GM18498 (cell line): ENCODE results near the gene GNMT.

Experiments used
- ATAC-seq: cut with Tn5 transposase; IDR thresholded peaks from one replicate; pipeline ENCODE4 v1.9.1; 2021; ENCODE audit warnings: mild to moderate bottlenecking, moderate library complexity; ENCODE audit not compliant: unreplicated experiment

Gene GNMT

DNA sequence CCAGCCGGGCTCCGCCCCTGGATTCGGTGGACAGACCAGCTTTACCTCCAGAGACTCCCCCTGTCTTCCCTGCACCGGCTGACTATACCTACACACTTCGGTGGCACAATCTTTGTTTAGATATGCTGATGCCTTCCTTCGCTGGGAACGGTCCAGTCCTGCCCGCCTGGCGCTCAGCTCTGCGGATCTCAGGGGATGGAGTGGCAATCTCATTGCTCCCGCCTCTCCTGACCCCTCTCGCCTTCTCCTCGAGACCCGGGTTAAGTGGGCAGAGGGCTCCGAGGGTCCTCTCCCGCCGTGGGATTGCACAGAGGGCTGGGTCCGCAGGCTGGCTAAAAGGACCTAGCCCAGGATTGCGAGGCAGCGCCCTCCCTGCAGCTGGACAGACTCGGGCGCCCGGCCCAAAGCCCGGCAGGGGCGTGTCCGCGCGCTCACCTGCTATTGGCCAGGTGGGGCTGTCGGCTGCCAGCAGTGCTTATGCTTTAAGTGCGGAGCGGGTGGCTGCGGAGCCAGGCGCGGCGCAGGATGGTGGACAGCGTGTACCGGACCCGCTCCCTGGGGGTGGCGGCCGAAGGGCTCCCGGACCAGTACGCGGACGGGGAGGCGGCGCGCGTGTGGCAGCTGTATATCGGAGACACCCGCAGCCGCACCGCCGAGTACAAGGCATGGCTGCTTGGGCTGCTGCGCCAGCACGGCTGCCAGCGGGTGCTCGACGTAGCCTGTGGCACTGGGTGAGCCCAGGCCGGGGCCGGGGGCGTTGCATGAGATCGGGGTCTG lies at the start of gene GNMT:
Gene GNMT, plus strand, starts transcription at position 512 of the 777 bp plus-strand sequence. Its CDS starts 14 bp downstream, at position 526.
- ATAC-seq: no peak

DNA sequence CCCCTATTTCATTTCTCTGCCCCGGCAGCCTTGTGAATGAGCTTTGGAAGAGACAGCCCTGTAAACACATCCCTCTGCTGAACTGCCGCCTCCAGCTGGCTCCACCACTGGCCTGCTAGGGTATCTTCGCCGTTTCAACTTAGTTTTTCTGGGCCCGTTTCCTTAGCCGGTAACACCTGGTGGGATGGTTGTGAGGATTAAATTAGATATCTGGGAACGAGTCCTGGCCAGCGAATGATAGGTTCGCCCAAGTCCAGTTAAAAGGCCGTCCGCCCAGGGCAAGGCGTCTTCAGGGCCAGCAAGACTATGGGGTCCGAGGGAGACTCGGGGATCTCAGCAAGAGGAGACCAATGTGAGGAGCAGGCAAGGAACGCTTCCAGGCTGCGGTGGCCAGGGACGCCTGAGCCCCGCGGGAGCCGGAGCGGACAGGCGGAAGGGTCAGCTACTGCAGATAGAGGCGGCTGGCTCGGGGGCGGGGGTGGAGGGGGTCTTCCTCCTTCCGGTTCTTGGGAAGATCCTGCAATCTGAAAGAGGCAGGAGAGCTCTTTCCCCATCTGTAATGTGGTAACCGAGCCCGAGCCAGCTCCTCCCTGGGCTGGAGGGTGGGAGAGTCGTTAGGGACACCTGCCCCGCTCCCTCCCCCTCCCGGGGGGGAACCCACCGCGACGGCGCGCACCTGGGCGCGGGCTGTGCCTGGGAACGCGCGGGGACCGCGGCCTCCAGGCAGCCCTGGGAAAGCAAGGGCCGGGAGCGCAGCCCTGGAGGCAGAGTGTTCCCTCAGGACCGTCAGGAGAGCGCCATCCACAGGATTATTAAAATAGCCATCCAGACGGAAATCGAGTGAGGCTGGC lies 49.2 kb upstream of the GNMT start:
- ATAC-seq: no peak

DNA sequence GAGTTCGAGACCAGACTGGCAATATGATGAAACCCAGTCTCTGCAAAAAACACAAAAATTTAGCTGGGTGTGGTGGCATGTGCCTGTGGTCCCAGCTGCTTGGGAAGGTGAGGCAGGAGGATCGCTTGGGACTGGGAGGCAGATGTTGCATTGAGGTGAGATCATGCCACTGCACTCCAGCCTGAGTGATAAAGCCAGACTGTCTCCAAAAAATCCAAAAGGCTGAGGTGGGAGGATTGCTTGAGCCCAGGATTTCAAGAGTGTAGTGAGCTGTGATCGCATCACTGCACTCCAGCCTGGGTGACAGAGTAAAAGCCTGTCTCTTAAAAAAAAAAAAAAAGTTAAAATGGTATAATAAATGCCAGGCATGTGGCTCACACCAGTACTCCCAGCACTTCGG lies 46.0 kb upstream of the GNMT start:
- ATAC-seq: no peak

DNA sequence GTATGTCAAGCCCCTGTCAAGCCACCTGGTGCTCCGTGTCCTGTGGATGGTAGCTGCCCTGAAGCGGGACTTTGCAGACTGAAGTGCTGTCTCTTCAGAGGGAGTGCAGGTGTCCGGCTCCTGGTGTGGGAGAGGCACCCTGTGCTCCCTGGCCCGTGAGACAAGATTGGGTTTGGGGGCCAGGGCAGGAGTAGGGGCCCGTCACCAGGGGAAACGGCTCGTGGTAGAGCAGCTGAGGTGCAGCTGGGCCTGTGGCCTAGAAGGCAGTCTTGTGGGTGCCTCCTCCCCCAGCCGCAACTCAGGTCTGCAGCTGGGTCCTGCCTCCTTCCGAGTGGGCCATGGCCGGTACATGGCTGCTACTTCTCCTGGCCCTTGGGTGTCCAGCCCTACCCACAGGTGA lies 44.8 kb upstream of the GNMT start, which contains the start of gene PTCRA:
Gene PTCRA, plus strand, starts transcription at position 322 of the 400 bp plus-strand sequence. Its CDS starts 17 bp downstream, at position 339.
- no peak for ATAC-seq

DNA sequence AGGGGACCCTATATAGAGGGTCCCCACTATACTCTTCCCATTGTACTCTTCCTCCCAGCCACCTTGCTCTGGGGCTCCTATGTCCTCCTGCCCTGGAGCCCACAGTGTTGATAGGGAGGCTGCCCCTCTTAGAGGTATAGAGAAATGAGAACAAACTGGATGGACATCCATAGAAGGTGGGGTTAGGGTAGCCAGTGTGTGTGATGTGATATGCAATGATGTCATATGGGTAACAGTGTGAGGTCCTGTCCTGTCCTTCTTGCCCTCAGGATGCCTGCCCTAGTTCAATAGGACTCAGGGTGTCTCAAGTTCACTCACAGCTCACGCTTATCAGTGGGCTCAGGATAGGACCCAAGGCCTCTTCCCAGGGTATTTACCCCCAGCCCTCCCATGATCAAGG lies 44.3 kb upstream of the GNMT start:
- ATAC-seq: no peak

DNA sequence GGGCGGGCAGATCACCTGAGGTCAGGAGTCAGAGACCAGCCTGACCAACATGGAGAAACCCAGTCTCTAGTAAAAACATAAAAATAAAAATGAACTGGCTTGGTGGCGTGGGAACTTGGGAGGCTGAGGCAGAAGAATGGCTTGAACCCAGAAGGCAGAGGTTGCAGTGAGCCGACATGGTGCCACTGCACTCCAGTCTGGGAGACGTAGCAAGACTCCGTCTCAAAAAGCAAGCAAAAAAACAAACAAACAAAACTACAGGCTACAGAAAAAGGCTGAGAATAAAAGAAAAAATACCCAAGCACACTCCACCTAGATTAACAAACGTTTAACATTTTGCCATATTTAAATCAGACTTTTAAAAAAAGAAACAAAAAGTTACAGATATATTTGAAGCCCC lies 38.8 kb upstream of the GNMT start:
- ATAC-seq: no peak

DNA sequence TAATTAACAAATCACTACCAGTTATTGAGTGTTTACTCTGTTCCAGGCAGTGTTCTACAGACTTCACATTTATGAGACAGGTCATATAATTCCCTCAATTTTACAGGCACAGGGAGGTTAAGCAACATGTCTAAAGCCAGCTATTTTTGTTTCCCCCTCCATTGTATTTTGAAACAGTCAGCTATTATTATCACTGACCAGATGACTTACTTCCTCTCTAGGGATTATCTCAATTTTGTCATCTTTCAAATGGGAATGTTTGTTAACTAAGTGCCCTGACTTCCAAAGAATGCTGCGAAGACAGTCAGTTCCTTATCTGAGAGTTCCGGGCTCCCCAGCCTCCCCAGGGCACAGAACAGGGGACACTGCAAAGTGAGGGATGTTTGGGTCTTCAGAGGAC lies 36.9 kb upstream of the GNMT start:
- no peak for ATAC-seq

DNA sequence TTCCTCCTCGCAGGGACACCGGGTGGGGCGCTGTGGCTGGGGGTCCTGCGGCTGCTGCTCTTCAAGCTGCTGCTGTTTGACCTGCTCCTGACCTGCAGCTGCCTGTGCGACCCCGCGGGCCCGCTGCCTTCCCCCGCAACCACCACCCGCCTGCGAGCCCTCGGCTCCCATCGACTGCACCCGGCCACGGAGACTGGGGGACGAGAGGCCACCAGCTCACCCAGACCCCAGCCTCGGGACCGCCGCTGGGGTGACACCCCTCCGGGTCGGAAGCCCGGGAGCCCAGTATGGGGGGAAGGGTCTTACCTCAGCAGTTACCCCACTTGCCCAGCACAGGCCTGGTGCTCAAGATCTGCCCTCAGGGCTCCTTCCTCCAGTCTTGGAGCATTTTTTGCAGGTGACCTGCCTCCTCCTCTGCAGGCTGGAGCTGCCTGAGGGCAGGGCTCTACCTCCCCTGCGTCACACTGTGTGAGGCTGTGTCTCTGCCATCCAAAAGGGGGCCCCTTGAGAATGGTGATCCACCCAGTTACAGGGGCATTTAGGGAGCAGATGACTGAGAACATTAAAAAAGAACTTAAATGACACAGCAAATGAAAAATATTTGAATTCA lies 35.2 kb upstream of the GNMT start:
- ATAC-seq: no peak

DNA sequence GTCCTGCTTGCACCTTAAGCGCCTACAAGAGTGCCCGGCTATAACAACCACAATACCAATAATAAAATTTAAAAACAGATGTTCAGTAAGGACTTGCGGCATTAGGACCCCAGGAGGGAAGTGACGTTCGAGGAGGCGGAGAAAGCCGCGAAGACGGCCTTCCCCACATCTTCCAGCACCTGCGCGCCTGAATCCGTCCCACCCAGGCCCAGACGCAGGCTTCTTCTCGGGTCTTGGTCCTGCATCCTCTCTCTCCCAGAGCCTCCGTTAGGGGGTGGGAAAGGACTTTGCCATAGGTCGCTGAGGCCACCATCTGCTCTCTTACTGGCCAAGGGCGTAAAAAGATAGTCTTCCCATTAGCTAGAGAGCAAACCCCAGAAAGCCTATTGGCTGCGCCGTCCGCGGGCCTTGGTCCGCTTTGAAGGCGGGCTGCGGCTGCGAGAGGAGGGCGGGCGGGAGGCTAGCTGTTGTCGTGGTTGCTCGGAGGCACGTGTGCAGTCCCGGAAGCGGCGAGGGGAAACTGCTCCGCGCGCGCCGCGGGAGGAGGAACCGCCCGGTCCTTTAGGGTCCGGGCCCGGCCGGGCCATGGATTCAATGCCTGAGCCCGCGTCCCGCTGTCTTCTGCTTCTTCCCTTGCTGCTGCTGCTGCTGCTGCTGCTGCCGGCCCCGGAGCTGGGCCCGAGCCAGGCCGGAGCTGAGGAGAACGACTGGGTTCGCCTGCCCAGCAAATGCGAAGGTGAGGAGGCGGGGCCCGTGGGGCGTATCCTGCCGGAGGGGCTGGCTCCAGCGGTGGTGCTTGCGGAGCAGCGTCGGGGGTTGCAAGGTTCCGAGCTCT lies 31.4 kb upstream of the GNMT start, which contains the start of gene CNPY3:
Gene CNPY3, plus strand, starts transcription at position 495 of the 835 bp plus-strand sequence. Its CDS starts 91 bp downstream, at position 586.
- peak; percentile 78 for ATAC-seq

DNA sequence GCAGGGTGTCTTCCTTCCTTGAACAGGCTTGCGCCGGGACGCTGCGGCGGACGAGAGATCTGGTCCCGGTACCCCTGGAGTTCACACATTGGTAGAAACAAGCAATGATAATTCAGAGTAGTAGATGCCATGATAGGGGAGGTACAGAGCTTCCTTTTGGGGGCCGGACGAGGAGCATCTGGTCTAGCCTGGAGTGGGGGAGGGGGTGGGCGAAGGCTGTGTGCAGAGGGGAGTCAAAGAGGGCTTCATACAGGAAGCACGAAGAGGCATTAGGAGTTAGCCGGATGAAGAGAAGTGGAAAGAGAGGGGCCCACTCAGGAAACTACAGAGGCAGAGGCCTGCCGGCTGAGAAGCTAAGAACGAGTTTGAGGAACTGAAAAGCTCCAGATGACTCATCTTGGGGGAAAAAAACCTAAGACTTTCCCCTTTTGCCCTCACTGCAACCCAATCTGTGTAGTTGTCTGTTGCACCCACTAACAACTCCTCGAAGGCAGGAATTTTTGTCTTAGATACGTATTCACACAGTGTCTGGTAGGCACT lies 30.7 kb upstream of the GNMT start:
- peak; percentile 52 for ATAC-seq

DNA sequence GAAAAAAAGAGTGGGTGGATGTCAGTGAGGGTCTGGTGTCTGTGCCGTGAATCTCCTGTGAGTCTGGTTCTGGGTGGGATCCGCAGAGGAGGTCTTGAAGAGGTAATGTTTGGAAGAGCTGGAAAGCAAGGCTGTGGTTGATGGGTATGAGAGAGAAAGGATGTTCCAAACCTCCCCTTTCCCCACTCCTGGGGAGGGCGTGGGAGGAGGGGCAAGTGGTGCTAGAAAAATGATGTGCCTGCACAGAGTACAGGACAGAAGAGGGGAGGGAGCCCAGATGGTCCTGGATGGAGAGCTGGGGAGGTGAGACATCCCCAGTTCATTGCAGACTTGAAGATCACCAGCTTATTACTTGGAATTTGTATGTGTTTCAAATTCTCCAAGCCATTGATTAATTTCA lies 28.1 kb upstream of the GNMT start:
- no peak for ATAC-seq

DNA sequence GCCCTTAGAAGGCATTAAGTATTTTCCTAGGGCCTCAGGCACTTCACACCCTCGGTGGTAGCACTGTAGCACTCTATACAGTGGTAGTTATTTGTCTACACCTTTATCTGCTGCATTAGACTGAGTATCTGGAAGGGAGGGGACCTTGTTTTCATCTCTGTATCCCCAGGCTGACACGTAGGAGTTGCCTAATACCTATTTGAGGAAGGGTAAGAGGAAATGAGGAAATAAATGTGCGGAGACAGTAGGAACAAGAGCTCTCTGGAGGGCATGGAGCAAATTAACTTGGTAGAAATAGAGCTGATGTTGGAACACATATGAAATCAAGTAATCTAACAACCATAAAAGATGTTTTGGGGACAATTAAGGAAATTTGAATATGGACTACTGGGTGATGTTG lies 27.3 kb upstream of the GNMT start:
- ATAC-seq: no peak

DNA sequence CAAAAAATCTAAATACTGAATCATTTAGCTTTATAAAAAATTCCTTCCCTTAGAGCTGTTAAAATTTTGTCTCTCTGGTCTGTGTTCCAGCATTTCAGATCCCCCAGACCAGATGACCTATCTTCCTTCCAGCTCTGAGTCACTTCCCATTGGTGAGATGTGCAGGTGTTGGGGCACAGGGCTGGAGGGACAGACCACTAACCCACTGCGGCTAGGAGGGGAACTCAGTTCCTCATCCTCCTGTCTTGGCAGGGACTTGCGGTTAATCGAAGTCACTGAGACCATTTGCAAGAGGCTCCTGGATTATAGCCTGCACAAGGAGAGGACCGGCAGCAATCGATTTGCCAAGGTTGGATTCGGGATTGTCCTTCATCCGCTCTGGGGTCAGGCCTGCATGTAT lies 25.2 kb upstream of the GNMT start:
- ATAC-seq: no peak

DNA sequence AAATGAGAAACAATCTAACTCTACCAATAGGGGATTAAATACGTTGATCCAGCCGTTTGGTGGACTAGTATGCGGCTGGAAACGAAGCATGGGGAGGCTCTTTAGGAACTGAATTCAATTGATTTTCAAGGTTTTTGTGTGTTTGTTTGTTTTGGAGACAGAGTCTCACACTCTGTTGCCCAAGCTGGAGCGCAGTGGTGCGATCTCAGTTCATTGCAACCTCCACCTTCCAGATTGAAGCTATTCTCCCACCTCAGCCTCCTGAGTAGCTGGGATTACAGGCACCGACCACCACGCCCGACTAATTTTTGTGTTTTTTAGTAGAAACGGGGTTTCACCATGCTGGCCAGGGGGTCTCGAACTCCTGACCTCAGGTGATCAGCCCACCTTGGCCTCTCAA lies 24.2 kb upstream of the GNMT start:
- no peak for ATAC-seq

DNA sequence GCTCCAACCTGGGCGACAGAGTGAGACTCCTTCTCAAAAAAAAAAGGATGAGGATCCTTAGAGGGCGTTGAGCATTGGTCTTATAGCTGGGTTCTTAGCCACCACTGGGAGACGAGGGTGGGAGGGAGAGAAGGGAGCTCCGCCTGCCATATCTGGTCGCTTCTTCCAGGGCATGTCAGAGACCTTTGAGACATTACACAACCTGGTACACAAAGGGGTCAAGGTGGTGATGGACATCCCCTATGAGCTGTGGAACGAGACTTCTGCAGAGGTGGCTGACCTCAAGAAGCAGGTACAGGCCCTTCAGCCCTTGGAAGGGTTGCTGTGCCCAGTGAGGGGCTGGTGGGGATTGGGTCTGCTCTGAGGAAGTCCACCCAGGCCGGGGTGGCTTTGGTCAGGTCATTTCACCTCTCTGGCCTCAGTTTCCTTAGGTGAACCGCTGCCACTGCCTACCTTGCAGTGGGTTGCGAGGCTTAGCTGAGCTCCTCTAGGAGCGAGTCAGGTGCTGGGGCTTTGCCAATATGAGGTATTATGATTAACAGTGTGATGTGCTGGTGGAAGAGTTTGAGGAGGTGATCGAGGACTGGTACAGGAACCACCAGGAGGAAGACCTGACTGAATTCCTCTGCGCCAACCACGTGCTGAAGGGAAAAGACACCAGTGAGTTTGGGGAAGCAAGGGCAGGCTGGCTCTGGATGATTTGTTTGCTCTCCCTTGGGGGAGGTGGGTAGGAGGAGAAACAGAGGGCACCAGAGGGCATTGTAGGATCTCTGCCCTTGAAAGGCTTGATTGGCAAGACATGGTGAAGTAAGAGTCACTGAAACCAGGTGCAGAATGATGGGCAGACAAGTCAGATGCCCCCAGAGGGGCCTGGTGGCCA lies 22.8 kb upstream of the GNMT start:
- ATAC-seq: no peak

DNA sequence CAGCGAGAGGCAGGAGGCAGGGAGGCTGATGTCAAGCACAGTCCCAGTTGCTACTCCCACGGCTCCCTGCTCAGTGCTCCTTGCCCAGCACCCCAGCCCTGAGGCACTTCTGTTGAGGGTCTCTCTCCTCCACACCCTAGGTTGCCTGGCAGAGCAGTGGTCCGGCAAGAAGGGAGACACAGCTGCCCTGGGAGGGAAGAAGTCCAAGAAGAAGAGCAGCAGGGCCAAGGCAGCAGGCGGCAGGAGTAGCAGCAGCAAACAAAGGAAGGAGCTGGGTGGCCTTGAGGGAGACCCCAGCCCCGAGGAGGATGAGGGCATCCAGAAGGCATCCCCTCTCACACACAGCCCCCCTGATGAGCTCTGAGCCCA lies 22.1 kb upstream of the GNMT start:
- ATAC-seq: no peak

DNA sequence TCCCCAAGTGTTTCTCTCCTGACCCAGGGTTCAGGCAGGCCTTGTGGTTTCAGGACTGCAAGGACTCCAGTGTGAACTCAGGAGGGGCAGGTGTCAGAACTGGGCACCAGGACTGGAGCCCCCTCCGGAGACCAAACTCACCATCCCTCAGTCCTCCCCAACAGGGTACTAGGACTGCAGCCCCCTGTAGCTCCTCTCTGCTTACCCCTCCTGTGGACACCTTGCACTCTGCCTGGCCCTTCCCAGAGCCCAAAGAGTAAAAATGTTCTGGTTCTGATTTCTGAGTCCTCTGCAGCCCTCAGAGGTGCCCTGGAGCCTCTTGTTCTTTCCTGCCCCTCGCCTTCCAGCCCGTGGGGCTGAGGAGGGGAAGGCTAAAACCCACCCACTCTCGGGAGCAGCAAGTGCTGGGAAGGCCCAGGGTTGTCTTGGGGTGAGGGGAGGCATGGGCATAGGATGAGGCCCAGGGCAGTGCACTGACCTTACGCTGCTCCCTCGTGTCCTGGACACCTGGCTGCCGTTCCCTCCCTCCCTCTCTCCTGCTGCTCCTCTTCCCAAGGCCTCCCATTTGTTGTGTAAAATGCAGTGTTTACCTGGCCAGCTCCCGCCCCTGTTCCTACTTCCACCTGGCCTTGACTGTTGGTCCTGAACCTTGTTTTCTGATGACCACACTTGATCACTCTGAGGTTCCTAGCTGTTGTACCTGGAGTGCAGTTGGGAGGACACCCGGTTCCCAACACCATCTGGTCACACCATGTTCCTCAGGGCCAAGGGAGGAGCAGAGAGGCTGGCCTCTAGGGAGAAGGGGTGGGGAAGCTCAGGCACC lies 21.4 kb upstream of the GNMT start:
- ATAC-seq: no peak

DNA sequence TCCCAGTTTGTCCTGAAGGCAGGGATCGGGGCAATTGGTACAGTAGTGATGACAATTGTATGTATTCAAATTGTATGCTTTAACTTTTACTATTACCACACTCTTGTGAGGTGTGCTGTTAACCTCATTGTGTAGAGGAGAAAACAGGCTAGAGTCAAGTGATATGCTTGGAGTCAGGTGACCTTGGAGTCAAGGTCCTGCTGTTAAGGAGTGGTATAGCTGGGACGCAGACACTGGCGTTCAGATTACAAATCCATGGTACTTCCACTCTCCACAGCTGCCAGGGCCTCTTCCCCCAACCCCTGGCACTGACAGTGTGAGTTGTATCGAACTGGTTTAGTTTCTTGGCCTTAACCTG lies 20.8 kb upstream of the GNMT start:
- no peak for ATAC-seq
